PC-3 (cell line): ENCODE data around the gene RPN1. TPM values are rescaled to one million over a fixed set of nuclear protein-coding genes. Genes with fewer than 3 reads are reported as not detected.

Source experiments
- ATAC-seq: fragments of 200-7000 bp; cut with Tn5 transposase; 2 replicates; pipeline ENCODE4 v1.9.1; 2020; ENCODE audit warnings: mild to moderate bottlenecking, moderate library complexity
- BruUV-seq: library from RNA; stranded (reverse); fragments of 400-500 nt; replicated peaks from 2 replicates; lab custom pipeline; 2021; lab: Mats Ljungman, UMichigan
- CTCF ChIA-PET: fragments of 300-600 bp; sonication (Branson Sonifier 250); formaldehyde crosslinking; loops from one replicate; lab custom pipeline; 2022; ENCODE audit warnings: antibody characterized with exemption; lab: Charles Lee
- POLR2A ChIA-PET: fragments of 300-600 bp; sonication (Branson Sonifier 250); formaldehyde crosslinking; loops from one replicate; lab custom pipeline; 2022; ENCODE audit warnings: antibody characterized with exemption; ENCODE audit not compliant: unreplicated experiment; lab: Charles Lee
- DNase-seq: peaks from one replicate; pipeline ENCODE4 v3.0.0-alpha.2; 2015
- H2AFZ ChIP-seq: fragments of 300-600 bp; sonication (generic); 2 replicates; pipeline ENCODE4 v1.6.0; 2016; ENCODE audit warnings: antibody characterized with exemption, low read length
- H3F3A ChIP-seq: fragments of 300-600 bp; sonication (generic); one replicate; pipeline ENCODE4 v1.6.0; 2017; ENCODE audit warnings: antibody characterized with exemption, low read length, control low read depth, mild to moderate bottlenecking; ENCODE audit not compliant: unreplicated experiment
- H3K27ac ChIP-seq: fragments of 300-600 bp; sonication (generic); 2 replicates; pipeline ENCODE4 v1.5.1; 2016; ENCODE audit warnings: mild to moderate bottlenecking, low read length
- H3K27me3 ChIP-seq: fragments of 300-600 bp; sonication (generic); 2 replicates; pipeline ENCODE4 v1.6.1; 2016; ENCODE audit warnings: low read length, mixed read lengths
- H3K36me3 ChIP-seq: fragments of 300-600 bp; sonication (generic); 2 replicates; pipeline ENCODE4 v1.6.1; 2016; ENCODE audit warnings: low read depth, mixed run types, low read length, mixed read lengths
- H3K4me1 ChIP-seq: fragments of 300-600 bp; sonication (generic); 2 replicates; pipeline ENCODE4 v1.5.1; 2016; ENCODE audit warnings: low read length; ENCODE audit not compliant: insufficient read depth
- H3K4me2 ChIP-seq: fragments of 300-600 bp; sonication (generic); 2 replicates; pipeline ENCODE4 v1.6.0; 2016; ENCODE audit warnings: low read length
- H3K4me3 ChIP-seq: fragments of 300-600 bp; sonication (generic); 2 replicates; pipeline ENCODE4 v1.5.1; 2016; ENCODE audit warnings: mild to moderate bottlenecking, low read length, mixed read lengths
- H3K79me2 ChIP-seq: fragments of 300-600 bp; sonication (generic); 2 replicates; pipeline ENCODE4 v1.6.1; 2017; ENCODE audit warnings: low read length, mixed read lengths
- H3K9ac ChIP-seq: fragments of 300-600 bp; sonication (generic); 2 replicates; pipeline ENCODE4 v1.6.0; 2016; ENCODE audit warnings: mild to moderate bottlenecking, low read length
- H3K9me2 ChIP-seq: fragments of 300-600 bp; sonication (generic); replicated peaks from 2 replicates; pipeline ENCODE4 v1.6.1; 2016; ENCODE audit warnings: mixed run types, low read length, mixed read lengths
- H3K9me3 ChIP-seq: fragments of 300-600 bp; sonication (generic); 2 replicates; pipeline ENCODE4 v1.6.1; 2016; ENCODE audit warnings: low read length, mixed read lengths
- H4K20me1 ChIP-seq: fragments of 300-600 bp; sonication (generic); 2 replicates; pipeline ENCODE4 v1.6.1; 2016; ENCODE audit warnings: low read length, mixed read lengths
- EZH2 ChIP-seq: fragments of 300-600 bp; sonication (generic); IDR thresholded peaks from one replicate; pipeline ENCODE4 v1.6.1; 2017; ENCODE audit warnings: antibody characterized with exemption, mild to moderate bottlenecking, low read length; ENCODE audit not compliant: unreplicated experiment
- EZH2phosphoT487 ChIP-seq: fragments of 300-600 bp; sonication (generic); IDR thresholded peaks from 2 replicates; pipeline ENCODE4 v1.6.1; 2018; ENCODE audit warnings: mild to moderate bottlenecking, antibody characterized with exemption, low read length, borderline replicate concordance
- intact Hi-C: fragments of 100-400 bp; cut with micrococcal nuclease; formaldehyde crosslinking; loops from 2 replicates; pipeline ENCODE4 v1.9.0; 2023
- total RNA-seq: library from RNA; depleted of rRNA; stranded (reverse); fragments of >200 nt; gene quantifications from 2 replicates; pipeline ENCODE4 v1.2.3, GENCODE V29; 2014
- TF ChIP-seq, protein P1 (sequence below): fragments of 300-600 bp; sonication (generic); conservative IDR thresholded peaks from 2 replicates; pipeline ENCODE4 v1.5.1; 2017; ENCODE audit warnings: antibody characterized with exemption, low read depth, mild to moderate bottlenecking, low read length

RPN1 gene
- total RNA-seq, 1 experiment from 2014 or later = 262 TPM

DNA sequence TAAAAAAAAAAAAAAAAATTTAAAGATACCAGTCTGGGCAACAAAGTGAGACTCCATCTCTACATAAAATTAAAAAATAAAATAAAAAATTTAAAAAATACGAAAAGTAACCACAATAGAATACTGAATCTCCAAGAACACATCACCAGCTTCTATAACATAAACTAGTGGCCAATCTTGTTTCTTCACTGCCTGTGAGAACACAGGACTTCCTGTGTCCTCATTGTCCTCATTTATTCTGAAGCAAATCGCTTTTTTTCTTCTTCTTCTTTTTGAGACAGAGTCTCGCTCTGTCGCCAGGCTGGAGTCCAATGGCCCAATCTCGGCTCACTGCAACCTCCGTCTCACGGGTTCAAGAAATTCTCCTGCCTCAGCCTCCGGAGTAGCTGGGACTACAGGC is 46.7 kb upstream of the RPN1 start:
- H3K79me2 ChIP-seq = no peaks in the 10 kb centered on the region
- no peak overlapping the region for H3K4me2 ChIP-seq
- H4K20me1 ChIP-seq = no peaks in the 10 kb centered on the region
- H3K27me3 ChIP-seq = no peaks in the 10 kb centered on the region
- ATAC-seq (no peak), DNase-seq (no peak)
- POLR2A ChIA-PET = no interaction called here
- H3K4me1 ChIP-seq = no peaks in the 10 kb centered on the region
- no peak for TF ChIP-seq EZH2phosphoT487
- TF ChIP-seq EZH2 = no peak
- TF ChIP-seq, protein P1, sequence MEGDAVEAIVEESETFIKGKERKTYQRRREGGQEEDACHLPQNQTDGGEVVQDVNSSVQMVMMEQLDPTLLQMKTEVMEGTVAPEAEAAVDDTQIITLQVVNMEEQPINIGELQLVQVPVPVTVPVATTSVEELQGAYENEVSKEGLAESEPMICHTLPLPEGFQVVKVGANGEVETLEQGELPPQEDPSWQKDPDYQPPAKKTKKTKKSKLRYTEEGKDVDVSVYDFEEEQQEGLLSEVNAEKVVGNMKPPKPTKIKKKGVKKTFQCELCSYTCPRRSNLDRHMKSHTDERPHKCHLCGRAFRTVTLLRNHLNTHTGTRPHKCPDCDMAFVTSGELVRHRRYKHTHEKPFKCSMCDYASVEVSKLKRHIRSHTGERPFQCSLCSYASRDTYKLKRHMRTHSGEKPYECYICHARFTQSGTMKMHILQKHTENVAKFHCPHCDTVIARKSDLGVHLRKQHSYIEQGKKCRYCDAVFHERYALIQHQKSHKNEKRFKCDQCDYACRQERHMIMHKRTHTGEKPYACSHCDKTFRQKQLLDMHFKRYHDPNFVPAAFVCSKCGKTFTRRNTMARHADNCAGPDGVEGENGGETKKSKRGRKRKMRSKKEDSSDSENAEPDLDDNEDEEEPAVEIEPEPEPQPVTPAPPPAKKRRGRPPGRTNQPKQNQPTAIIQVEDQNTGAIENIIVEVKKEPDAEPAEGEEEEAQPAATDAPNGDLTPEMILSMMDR = no peak
- no peaks in the 10 kb centered on the region for H3K9me2 ChIP-seq
- no peaks in the 10 kb centered on the region for H3F3A ChIP-seq
- H3K4me3 ChIP-seq = no peak overlapping the region
- intact Hi-C loops = no loop called here
- no TSS peak for BruUV-seq
- no peak overlapping the region for H2AFZ ChIP-seq
- CTCF ChIA-PET = no interaction called here
- H3K36me3 ChIP-seq = no peaks in the 10 kb centered on the region
- no peaks in the 10 kb centered on the region for H3K9me3 ChIP-seq
- no peak overlapping the region for H3K27ac ChIP-seq
- H3K9ac ChIP-seq = no peak overlapping the region

GRCh38 chr3:128693696-128694095 is 43.1 kb upstream of the RPN1 start:
- Histone ChIP-seq H2AFZ (no peak overlapping the region), H3K9me3 (no peaks in the 10 kb centered on the region), H3F3A (no peaks in the 10 kb centered on the region), H3K27me3 (no peaks in the 10 kb centered on the region), H3K4me1 (no peaks in the 10 kb centered on the region), H3K27ac (no peak overlapping the region), H3K4me2 (no peak overlapping the region), H3K4me3 (no peak overlapping the region), H3K79me2 (no peaks in the 10 kb centered on the region), H3K9ac (no peak overlapping the region), H3K9me2 (no peaks in the 10 kb centered on the region), H4K20me1 (no peaks in the 10 kb centered on the region), H3K36me3 (no peaks in the 10 kb centered on the region)
- DNase-seq (no peak), ATAC-seq (no peak)
- CTCF ChIA-PET = no interaction called here
- no TSS peak for BruUV-seq
- POLR2A ChIA-PET = no interaction called here
- TF ChIP-seq, protein P1 = no peak
- TF ChIP-seq EZH2phosphoT487 (no peak), EZH2 (no peak)
- intact Hi-C loops = no loop called here

GRCh38 chr3:128689060-128689459 is 38.4 kb upstream of the RPN1 start:
- CTCF ChIA-PET = no interaction called here
- no peak overlapping the region for H3K9ac ChIP-seq

More at GRCh38 chr3:128689060-128689459, 38.4 kb upstream of the RPN1 start:
- Histone ChIP-seq H3K27ac (no peak overlapping the region), H3K79me2 (no peaks in the 10 kb centered on the region), H3F3A (no peaks in the 10 kb centered on the region), H3K4me1 (no peaks in the 10 kb centered on the region), H3K4me2 (no peak overlapping the region), H3K9me2 (no peaks in the 10 kb centered on the region), H3K36me3 (no peaks in the 10 kb centered on the region), H3K4me3 (no peak overlapping the region), H2AFZ (no peak overlapping the region), H4K20me1 (no peaks in the 10 kb centered on the region), H3K27me3 (no peaks in the 10 kb centered on the region), H3K9me3 (no peaks in the 10 kb centered on the region)
- DNase-seq = no peak
- POLR2A ChIA-PET = no interaction called here
- intact Hi-C loops = no loop called here
- TF ChIP-seq, protein P1 = no peak
- TF ChIP-seq EZH2 = no peak
- no peak for TF ChIP-seq EZH2phosphoT487
- no TSS peak for BruUV-seq
- no peak for ATAC-seq
